Stimulated activated memory B cell treated with anti-CD40 and anti-IgM and Interleukin-4, amounts not matched to agents 10 μg/mL and 1 μg/mL and 100 μg/mL, for 72 hours (primary cell): Measurements from ENCODE around the gene GPX4.

Experiments used
- ATAC-seq: fragments of 150-1000 bp; cut with Tn5 transposase; 2 replicates; pipeline ENCODE4 v1.10.0; 2021
- H3K27ac Mint-ChIP-seq: one replicate; pipeline ENCODE4 v1.8.0; 2022; ENCODE audit warnings: mild to moderate bottlenecking, mixed read lengths
- H3K27me3 Mint-ChIP-seq: one replicate; pipeline ENCODE4 v1.8.0; 2022; ENCODE audit warnings: mixed read lengths
- H3K36me3 Mint-ChIP-seq: one replicate; pipeline ENCODE4 v1.8.0; 2022; ENCODE audit warnings: mixed read lengths
- H3K4me1 Mint-ChIP-seq: one replicate; pipeline ENCODE4 v1.8.0; 2022; ENCODE audit warnings: mixed read lengths
- H3K4me3 Mint-ChIP-seq: one replicate; pipeline ENCODE4 v1.8.0; 2022; ENCODE audit warnings: mild to moderate bottlenecking, moderate library complexity, mixed read lengths
- H3K9me3 Mint-ChIP-seq: one replicate; pipeline ENCODE4 v1.8.0; 2022; ENCODE audit warnings: mixed read lengths

Gene GPX4

DNA sequence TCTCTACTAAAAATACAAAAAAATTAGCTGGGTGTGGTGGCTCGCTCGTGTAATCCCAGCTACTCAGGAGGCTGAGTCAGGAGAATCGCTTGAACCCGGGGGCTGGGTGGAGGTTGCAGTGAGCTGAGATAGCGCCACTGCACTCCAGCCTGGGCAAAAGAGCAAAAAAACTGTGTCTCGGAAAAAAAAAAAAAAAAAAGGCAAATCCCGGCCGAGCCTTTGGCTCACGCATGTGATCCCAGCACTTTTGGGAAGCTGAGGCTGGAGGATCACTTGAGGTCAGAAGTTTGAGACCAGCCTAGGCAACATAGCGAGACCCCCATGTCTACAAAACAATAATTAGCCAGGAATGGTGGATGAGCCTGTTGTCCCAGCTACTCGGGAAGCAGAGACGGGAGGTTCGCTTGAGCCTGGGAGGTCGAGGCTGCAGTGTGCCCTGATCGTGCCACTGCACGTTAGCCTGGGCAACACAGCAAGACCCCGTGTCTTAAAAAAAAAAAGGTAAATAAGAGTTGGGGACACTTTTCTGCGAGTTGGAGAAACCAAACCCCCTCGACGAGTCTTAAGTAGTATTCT lies 574 bp upstream of the GPX4 start:
- Mint-ChIP-seq H3K36me3 (peaks cover 16% of the 10 kb centered on the region), H3K4me1 (peaks cover 58% of the 10 kb centered on the region), H3K9me3 (peaks cover 2% of the 10 kb centered on the region), H3K27me3 (no peaks in the 10 kb centered on the region), H3K4me3 (peak overlapping the region; percentile 73), H3K27ac (peak overlapping the region; percentile 90)
- no peak for ATAC-seq

- H3K4me1 Mint-ChIP-seq: peaks cover 45% of the 10 kb centered on the region
- H3K36me3 Mint-ChIP-seq: peaks cover 11% of the 10 kb centered on the region
- H3K27me3 Mint-ChIP-seq: no peaks in the 10 kb centered on the region
- peaks cover 2% of the 10 kb centered on the region for H3K9me3 Mint-ChIP-seq
- H3K27ac Mint-ChIP-seq: peak overlapping the region; percentile 90
- ATAC-seq: peak; percentile 70
- peak overlapping the region; percentile 83 for H3K4me3 Mint-ChIP-seq
Observed at GRCh38 chr19:1104311-1105007, 665 bp downstream of the GPX4 start.

GRCh38 chr19:1105008-1105872 lies 1.4 kb downstream of the GPX4 start:
- ATAC-seq: no peak
- Mint-ChIP-seq H3K4me3 (peak overlapping the region; percentile 83), H3K4me1 (peaks cover 38% of the 10 kb centered on the region), H3K27me3 (no peaks in the 10 kb centered on the region), H3K9me3 (no peaks in the 10 kb centered on the region), H3K36me3 (peaks cover 11% of the 10 kb centered on the region), H3K27ac (peak overlapping the region; percentile 90)

GRCh38 chr19:1105873-1106840 lies 2.4 kb downstream of the GPX4 start:
- Mint-ChIP-seq H3K36me3 (peaks cover 11% of the 10 kb centered on the region), H3K9me3 (no peaks in the 10 kb centered on the region), H3K27ac (peak overlapping the region; percentile 46), H3K4me1 (peaks cover 35% of the 10 kb centered on the region), H3K4me3 (peak overlapping the region; percentile 51), H3K27me3 (no peaks in the 10 kb centered on the region)
- no peak for ATAC-seq

- no peaks in the 10 kb centered on the region for H3K27me3 Mint-ChIP-seq
- no peaks in the 10 kb centered on the region for H3K9me3 Mint-ChIP-seq
- peaks cover 26% of the 10 kb centered on the region for H3K4me1 Mint-ChIP-seq
- peak overlapping the region; percentile 46 for H3K27ac Mint-ChIP-seq
- ATAC-seq: no peak
- H3K36me3 Mint-ChIP-seq: peaks cover 11% of the 10 kb centered on the region
- H3K4me3 Mint-ChIP-seq: peak overlapping the region; percentile 30
Observed at GRCh38 chr19:1106841-1107660, 3.3 kb downstream of the GPX4 start.

GRCh38 chr19:1107661-1108261 lies 4.0 kb downstream of the GPX4 start:
- no peaks in the 10 kb centered on the region for H3K9me3 Mint-ChIP-seq
- H3K27ac Mint-ChIP-seq: peak overlapping the region; percentile 46
- peaks cover 21% of the 10 kb centered on the region for H3K4me1 Mint-ChIP-seq
- H3K27me3 Mint-ChIP-seq: no peaks in the 10 kb centered on the region
- peaks cover 11% of the 10 kb centered on the region for H3K36me3 Mint-ChIP-seq
- no peak overlapping the region for H3K4me3 Mint-ChIP-seq
- no peak for ATAC-seq

DNA sequence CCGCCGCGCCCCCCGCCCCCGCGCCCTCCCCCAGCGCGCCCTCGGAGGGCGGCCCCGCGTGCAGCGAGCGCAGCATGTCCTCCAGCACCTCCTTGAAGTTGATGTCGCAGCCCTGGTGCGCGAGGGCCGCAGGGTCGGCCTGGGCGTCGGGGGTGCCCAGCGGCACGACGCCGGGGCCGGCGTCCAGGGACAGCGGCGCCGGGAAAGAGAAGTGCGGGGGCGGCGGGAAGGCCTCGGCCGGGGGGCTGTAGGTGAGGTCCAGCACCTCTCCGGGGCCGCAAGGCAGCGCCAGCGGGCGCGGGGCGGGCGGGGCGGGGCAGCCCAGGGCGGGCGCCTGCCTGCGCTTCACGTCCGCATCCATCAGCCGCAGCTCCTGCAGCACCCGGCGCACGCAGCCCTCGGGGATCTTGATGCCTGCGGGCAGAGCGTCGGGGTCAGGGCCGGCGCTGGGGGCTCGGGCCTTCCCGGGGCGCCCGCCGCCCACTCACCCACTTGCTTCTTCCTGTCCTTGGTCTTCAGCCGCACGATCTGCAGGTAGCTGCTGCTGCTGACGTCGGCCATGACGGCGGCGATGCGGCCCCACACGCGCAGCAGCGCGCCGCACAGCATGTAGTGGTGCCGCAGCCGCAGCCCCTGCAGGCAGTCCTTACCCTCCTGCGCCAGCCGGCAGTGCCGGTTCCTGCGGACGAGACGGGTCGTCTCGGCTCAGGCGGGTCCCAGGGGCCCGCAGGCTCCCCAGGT lies 4.7 kb downstream of the GPX4 start:
- Mint-ChIP-seq H3K4me3 (no peak overlapping the region), H3K27ac (no peak overlapping the region), H3K36me3 (peaks cover 11% of the 10 kb centered on the region), H3K4me1 (peaks cover 14% of the 10 kb centered on the region), H3K9me3 (no peaks in the 10 kb centered on the region), H3K27me3 (no peaks in the 10 kb centered on the region)
- no peak for ATAC-seq

DNA sequence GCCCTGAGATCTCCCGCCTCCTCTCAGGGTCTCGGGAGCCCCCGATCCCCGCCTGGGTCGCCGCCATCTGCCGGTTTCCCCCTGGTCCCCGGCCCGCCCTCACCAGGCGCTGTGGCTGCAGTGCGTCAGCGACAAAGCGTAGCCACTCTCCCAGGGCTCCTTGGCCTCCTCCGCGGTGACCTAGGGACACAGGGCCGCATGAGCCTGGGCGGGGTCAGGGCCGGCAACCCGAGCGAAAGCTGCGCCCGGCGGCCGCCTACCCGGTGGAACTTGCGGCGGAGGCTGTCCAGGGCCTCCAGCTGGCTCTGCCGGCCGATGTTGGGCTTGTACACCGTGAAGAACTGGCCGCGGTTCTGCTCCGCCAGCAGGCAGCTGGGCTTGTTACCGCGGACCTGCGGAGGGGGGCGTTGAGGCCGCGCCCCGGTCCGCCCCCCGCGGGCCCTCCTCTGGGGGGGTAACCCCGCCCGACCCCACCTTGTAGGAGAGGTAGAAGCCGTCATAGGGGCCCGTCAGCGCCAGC lies 5.3 kb downstream of the GPX4 start:
- Mint-ChIP-seq H3K27ac (no peak overlapping the region), H3K4me1 (peaks cover 12% of the 10 kb centered on the region), H3K4me3 (no peak overlapping the region), H3K36me3 (peaks cover 11% of the 10 kb centered on the region), H3K9me3 (no peaks in the 10 kb centered on the region), H3K27me3 (no peaks in the 10 kb centered on the region)
- no peak for ATAC-seq

- no peak for ATAC-seq
- H3K36me3 Mint-ChIP-seq: peaks cover 11% of the 10 kb centered on the region
- peaks cover 12% of the 10 kb centered on the region for H3K4me1 Mint-ChIP-seq
- H3K27ac Mint-ChIP-seq: no peak overlapping the region
- H3K27me3 Mint-ChIP-seq: no peaks in the 10 kb centered on the region
- no peak overlapping the region for H3K4me3 Mint-ChIP-seq
- no peaks in the 10 kb centered on the region for H3K9me3 Mint-ChIP-seq
Observed at GRCh38 chr19:1109697-1110671, 6.2 kb downstream of the GPX4 start.

GRCh38 chr19:1110809-1111640 lies 7.2 kb downstream of the GPX4 start:
- H3K36me3 Mint-ChIP-seq: peaks cover 14% of the 10 kb centered on the region
- no peaks in the 10 kb centered on the region for H3K9me3 Mint-ChIP-seq
- ATAC-seq: no peak
- H3K4me1 Mint-ChIP-seq: peaks cover 12% of the 10 kb centered on the region
- H3K27ac Mint-ChIP-seq: no peak overlapping the region
- H3K27me3 Mint-ChIP-seq: no peaks in the 10 kb centered on the region
- H3K4me3 Mint-ChIP-seq: no peak overlapping the region

DNA sequence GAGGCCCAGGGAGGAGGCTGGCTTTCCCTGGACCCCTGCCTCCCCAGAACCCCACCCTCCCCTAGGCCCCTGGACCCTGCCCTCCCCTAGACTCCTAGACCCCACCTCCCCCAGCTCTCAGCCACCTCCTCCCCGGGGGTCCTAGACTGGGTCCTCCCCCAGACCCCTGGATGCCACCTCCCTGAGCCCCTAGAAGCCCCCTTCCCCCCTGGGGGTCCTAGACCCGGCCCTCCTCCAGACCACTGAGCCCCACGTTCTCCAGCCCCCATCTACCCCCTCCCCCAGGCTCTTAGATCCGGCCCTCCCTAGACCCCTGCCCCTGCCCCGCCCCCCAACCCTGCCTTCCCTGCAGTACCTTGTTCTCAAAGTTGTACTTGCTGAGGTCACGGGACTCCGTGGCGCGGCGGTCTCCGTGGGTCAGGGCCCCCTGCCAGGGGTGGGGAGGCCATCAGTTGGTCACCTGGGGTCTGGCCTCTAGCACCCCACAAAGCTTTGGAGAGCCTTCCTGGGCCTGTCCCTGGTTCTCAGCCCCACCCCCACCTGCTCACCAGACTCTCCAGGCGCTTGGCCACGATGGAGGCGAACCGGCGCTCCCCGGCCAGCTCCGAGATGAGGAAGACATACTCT lies 8.0 kb downstream of the GPX4 start:
- H3K36me3 Mint-ChIP-seq: peaks cover 9% of the 10 kb centered on the region
- no peaks in the 10 kb centered on the region for H3K9me3 Mint-ChIP-seq
- ATAC-seq: no peak
- no peak overlapping the region for H3K4me3 Mint-ChIP-seq
- no peak overlapping the region for H3K27ac Mint-ChIP-seq
- peaks cover 9% of the 10 kb centered on the region for H3K4me1 Mint-ChIP-seq
- H3K27me3 Mint-ChIP-seq: no peaks in the 10 kb centered on the region
